Nephron (organoid): ENCODE measurements around the gene MAPK9.

ENCODE experiments used
- H3K27ac Mint-ChIP-seq, 3 experiments: 2 replicates each; pipeline ENCODE4 v1.8.0; 2020; ENCODE audit warnings: mixed read lengths in 3 of 3, mild to moderate bottlenecking in 2 of 3, moderate library complexity in 1 of 3
- H3K27me3 Mint-ChIP-seq: 2 replicates; pipeline ENCODE4 v1.8.0; 2021; ENCODE audit warnings: low read depth, mild to moderate bottlenecking, moderate library complexity, mixed read lengths
- H3K36me3 Mint-ChIP-seq: 2 replicates; pipeline ENCODE4 v1.8.0; 2020; ENCODE audit warnings: low read depth, mixed read lengths
- H3K4me1 Mint-ChIP-seq: 2 replicates; pipeline ENCODE4 v1.8.0; 2020; ENCODE audit warnings: mixed read lengths
- H3K4me3 Mint-ChIP-seq, 3 experiments: 2 replicates each; pipeline ENCODE4 v1.8.0; 2020; ENCODE audit warnings: mild to moderate bottlenecking in 3 of 3, mixed read lengths in 3 of 3, moderate library complexity in 2 of 3
- H3K9me3 Mint-ChIP-seq: 2 replicates; pipeline ENCODE4 v1.8.0; 2020; ENCODE audit warnings: mixed read lengths
- CTCF ChIP-seq, 3 experiments: fragments of 200-600 bp; sonication (generic); IDR thresholded peaks; one replicate each; pipeline ENCODE4 v1.5.0; 2021; ENCODE audit warnings: antibody characterized with exemption in 3 of 3; ENCODE audit not compliant: unreplicated experiment in 3 of 3

Gene MAPK9

GRCh38 chr5:180290568-180291233 is 1.2 kb downstream of the MAPK9 start:
- no peak for TF ChIP-seq CTCF (IDR thresholded peaks at IDR 0.05; ENCODE audit: unreplicated experiment in 3 of 3)
- Mint-ChIP-seq H3K36me3 (peaks cover 13% of the 10 kb centered on the region), H3K27me3 (peaks cover 3% of the 10 kb centered on the region), H3K4me3 (peak overlapping the region; percentile 88 to 92 (median 91)), H3K9me3 (no peaks in the 10 kb centered on the region), H3K27ac (peak overlapping the region; percentile 44 to 70 (median 62)), H3K4me1 (peaks cover 20% of the 10 kb centered on the region)

GRCh38 chr5:180289966-180290365 is 1.9 kb downstream of the MAPK9 start:
- H3K4me1 Mint-ChIP-seq, result peaks cover 21% of the 10 kb centered on the region
- TF ChIP-seq CTCF (IDR thresholded peaks at IDR 0.05; ENCODE audit: unreplicated experiment in 3 of 3), result no peak
- peak overlapping the region; percentile 88 to 92 (median 91) for H3K4me3 Mint-ChIP-seq
- H3K27ac Mint-ChIP-seq, result peak overlapping the region in 2 of 3 experiments; percentile 44 to 52
- H3K36me3 Mint-ChIP-seq, result peaks cover 18% of the 10 kb centered on the region
- H3K27me3 Mint-ChIP-seq, result peaks cover 3% of the 10 kb centered on the region
- H3K9me3 Mint-ChIP-seq, result no peaks in the 10 kb centered on the region

GRCh38 chr5:180289433-180289832 is 2.5 kb downstream of the MAPK9 start:
- Mint-ChIP-seq H3K9me3 (no peaks in the 10 kb centered on the region), H3K27ac (no peak overlapping the region), H3K27me3 (peaks cover 3% of the 10 kb centered on the region), H3K4me3 (peak overlapping the region; percentile 49 to 91 (median 67)), H3K4me1 (peaks cover 26% of the 10 kb centered on the region), H3K36me3 (peaks cover 24% of the 10 kb centered on the region)
- TF ChIP-seq CTCF (IDR thresholded peaks at IDR 0.05; ENCODE audit: unreplicated experiment in 3 of 3), result no peak

GRCh38 chr5:180287868-180288267 is 4.0 kb downstream of the MAPK9 start:
- Mint-ChIP-seq H3K4me3 (peak overlapping the region in 2 of 3 experiments; percentile 9 to 13), H3K27me3 (no peaks in the 10 kb centered on the region), H3K27ac (no peak overlapping the region), H3K36me3 (peaks cover 30% of the 10 kb centered on the region), H3K9me3 (no peaks in the 10 kb centered on the region), H3K4me1 (peaks cover 25% of the 10 kb centered on the region)
- TF ChIP-seq CTCF (IDR thresholded peaks at IDR 0.05; ENCODE audit: unreplicated experiment in 3 of 3), result no peak

- peaks cover 30% of the 10 kb centered on the region for H3K4me1 Mint-ChIP-seq
- no peaks in the 10 kb centered on the region for H3K9me3 Mint-ChIP-seq
- no peak for TF ChIP-seq CTCF (IDR thresholded peaks at IDR 0.05; ENCODE audit: unreplicated experiment in 3 of 3)
These were observed 4.5 kb downstream of the MAPK9 start for GRCh38 chr5:180287404-180287803.

GRCh38 chr5:180284149-180284548 is 7.7 kb downstream of the MAPK9 start:
- TF ChIP-seq CTCF (IDR thresholded peaks at IDR 0.05; ENCODE audit: unreplicated experiment in 3 of 3), result no peak
- Mint-ChIP-seq H3K27me3 (no peaks in the 10 kb centered on the region), H3K36me3 (peaks cover 61% of the 10 kb centered on the region), H3K4me3 (no peak overlapping the region), H3K27ac (peak overlapping the region in 1 of 3 experiments; percentile 23), H3K4me1 (peaks cover 23% of the 10 kb centered on the region), H3K9me3 (peaks cover 6% of the 10 kb centered on the region)

More at GRCh38 chr5:180287404-180287803, 4.5 kb downstream of the MAPK9 start:
- H3K27me3 Mint-ChIP-seq, result no peaks in the 10 kb centered on the region
- H3K4me3 Mint-ChIP-seq, result no peak overlapping the region
- H3K27ac Mint-ChIP-seq, result no peak overlapping the region
- peaks cover 34% of the 10 kb centered on the region for H3K36me3 Mint-ChIP-seq
